Heart left ventricle (tissue), 13 donors: ENCODE measurements around the gene FAM168A.

Experiments
- POLR2A ChIP-seq, 2 donors: fragments of 450-650 bp; IDR thresholded peaks; one replicate each; pipeline ENCODE4 v1.6.1; 2017; ENCODE audit warnings: antibody characterized with exemption in 2 of 2, mild to moderate bottlenecking in 2 of 2, moderate library complexity in 2 of 2
- TF ChIP-seq, protein P1 (sequence below), 12 donors: fragments of 200-600 bp; sonication (generic) in 4 of 12; IDR thresholded peaks; one replicate each; pipeline versions ENCODE4 v1.5.0 to v1.8.0; 2018 to 2022; ENCODE audit warnings: antibody characterized with exemption in 12 of 12, mild to moderate bottlenecking in 5 of 12
- donor health status: ischemic (EF 13 %, LVEDD 7.1; RV severe dilation, severe dysfunction).
- donor health status: DM: no; HTN: yes; CAD: no.
- donor health status: DM: no; HTN: no; CAD: no.
- donor health status: ischemic (EF 25% LVEDD 6.9; RV normal size, moderate dysfunction).
- donor health status: ischemic (EF 25% LVEDD 5.7; RV mildly dilated, moderate dysfunction).
- donor health status: ischemic (EF 35%, LVEDD 5.7; RV mildly dilated, moderate dysfunction).
- donor health status: nonischemic (EF 11% LVEDD 7.7; RV severe dilation, severe dysfunction).
- donor health status: DM: yes; HTN: yes; CAD: no.
- donor health status: PGD.
- donor health status: ischemic (EF 29% LVEDD 5.4; RV normal size, mild dysfunction).
- donor health status: nonischemic (EF 23%, LVEDD 6.1; RV moderate dilation, normal function).

GRCh38 chr11:73506038-73506437, 91.9 kb downstream of the FAM168A start:
- TF ChIP-seq, protein P1, sequence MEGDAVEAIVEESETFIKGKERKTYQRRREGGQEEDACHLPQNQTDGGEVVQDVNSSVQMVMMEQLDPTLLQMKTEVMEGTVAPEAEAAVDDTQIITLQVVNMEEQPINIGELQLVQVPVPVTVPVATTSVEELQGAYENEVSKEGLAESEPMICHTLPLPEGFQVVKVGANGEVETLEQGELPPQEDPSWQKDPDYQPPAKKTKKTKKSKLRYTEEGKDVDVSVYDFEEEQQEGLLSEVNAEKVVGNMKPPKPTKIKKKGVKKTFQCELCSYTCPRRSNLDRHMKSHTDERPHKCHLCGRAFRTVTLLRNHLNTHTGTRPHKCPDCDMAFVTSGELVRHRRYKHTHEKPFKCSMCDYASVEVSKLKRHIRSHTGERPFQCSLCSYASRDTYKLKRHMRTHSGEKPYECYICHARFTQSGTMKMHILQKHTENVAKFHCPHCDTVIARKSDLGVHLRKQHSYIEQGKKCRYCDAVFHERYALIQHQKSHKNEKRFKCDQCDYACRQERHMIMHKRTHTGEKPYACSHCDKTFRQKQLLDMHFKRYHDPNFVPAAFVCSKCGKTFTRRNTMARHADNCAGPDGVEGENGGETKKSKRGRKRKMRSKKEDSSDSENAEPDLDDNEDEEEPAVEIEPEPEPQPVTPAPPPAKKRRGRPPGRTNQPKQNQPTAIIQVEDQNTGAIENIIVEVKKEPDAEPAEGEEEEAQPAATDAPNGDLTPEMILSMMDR (IDR thresholded peaks at IDR 0.05), result no peak
- TF ChIP-seq POLR2A (IDR thresholded peaks at IDR 0.05), result no peak
